Stomach (tissue), 19 donors: Measurements from ENCODE around the gene OR7E24. TPM values are rescaled to one million over a fixed set of nuclear protein-coding genes. Genes with fewer than 3 reads are reported as not detected.
"Not testable (repeated sequence)": the region's sequence is repeated elsewhere in the genome, so short reads cannot be mapped to it uniquely, and the experiment has no call there.

Source experiments
- DNase-seq, 2 donors: peaks; one replicate each; pipeline versions ENCODE4 v3.0.0 to v3.0.0-alpha.2; 2013 to 2019
- H3K27ac ChIP-seq, 5 donors: fragments of 200-600 bp in 4 of 5; sonication (generic) in 4 of 5; one replicate each; pipeline ENCODE4 v1.5.1; 2013 to 2019; ENCODE audit warnings: mild to moderate bottlenecking in 1 of 5, moderate library complexity in 1 of 5
- H3K27me3 ChIP-seq, 3 donors: fragments of 200-600 bp; sonication (generic); one replicate each; pipeline ENCODE4 v1.5.1; 2017 to 2019; ENCODE audit warnings: mixed run types in 1 of 3
- H3K36me3 ChIP-seq, 4 donors: fragments of 200-600 bp; sonication (generic); 1 replicate in 3 of 4; 2 replicates in 1 of 4; pipeline ENCODE4 v1.5.1; 2016 to 2019
- H3K4me1 ChIP-seq, 4 donors: fragments of 200-600 bp; sonication (generic); one replicate each; pipeline ENCODE4 v1.5.1; 2016 to 2019
- H3K4me3 ChIP-seq, 4 donors: fragments of 200-600 bp; sonication (generic) in 3 of 4; one replicate each; pipeline ENCODE4 v1.5.1; 2016 to 2019; ENCODE audit warnings: mild to moderate bottlenecking in 1 of 4
- H3K9me3 ChIP-seq, 4 donors: fragments of 200-600 bp; sonication (generic); one replicate each; pipeline ENCODE4 v1.5.1; 2016 to 2019
- EP300 ChIP-seq: sonication (generic); formaldehyde crosslinking; IDR thresholded peaks from one replicate; pipeline ENCODE4 v1.6.1; 2017; ENCODE audit warnings: antibody characterized with exemption
- POLR2A ChIP-seq, 4 donors: fragments of 450-650 bp; IDR thresholded peaks; one replicate each; pipeline ENCODE4 v1.6.1; 2016; ENCODE audit warnings: antibody characterized with exemption in 4 of 4, control low read depth in 2 of 4, mild to moderate bottlenecking in 1 of 4, moderate library complexity in 1 of 4
- POLR2AphosphoS5 ChIP-seq, 3 donors: sonication (generic); formaldehyde crosslinking; IDR thresholded peaks; one replicate each; pipeline ENCODE4 v1.6.1; 2016; ENCODE audit warnings: antibody characterized with exemption in 3 of 3
- WGBS, 5 donors: extraction: QIAGEN DNeasy Blood & Tissue Kit in 3 of 5; methylation state at CpG; one replicate each; pipeline versions ENCODE4 v1.1.5 to v1.1.7; 2013 to 2018; 5-methylcytosine and 5-hydroxymethylcytosine counted together
- intact Hi-C: fragments of 100-400 bp; cut with DNase I; formaldehyde crosslinking; loops from one replicate; pipeline ENCODE4 v1.15.1; 2023; ENCODE audit warnings: low total_unique reads
- long read RNA-seq, 10 donors: transcript quantifications; one replicate each; lab custom pipeline, GENCODE V29; 2026
- polyA plus RNA-seq, 3 donors: library from polyadenylated mRNA; stranded (reverse); fragments of 200-250 nt; gene quantifications; one replicate each; pipeline ENCODE4 v1.2.3, GENCODE V29; 2013
- total RNA-seq, 5 donors: library from RNA; depleted of rRNA; stranded (reverse); fragments of >200 nt; gene quantifications; one replicate each; pipeline versions ENCODE4 v1.1.0 to v1.2.3, GENCODE V29; 2014 to 2016
- TF ChIP-seq, protein P1 (sequence below), 7 experiments: fragments of 450-650 bp in 4 of 7; fragments of 200-600 bp in 3 of 7; sonication (generic) in 3 of 7; IDR thresholded peaks; one replicate each; pipeline ENCODE4 v1.5.1; 2016 to 2019; ENCODE audit warnings: antibody characterized with exemption in 7 of 7, control low read depth in 2 of 7, mild to moderate bottlenecking in 1 of 7
- donor health status: healthy with polysubstance abuse.
- donor health status: Bipolar disorder and iron deficiency.
- donor health status: healthy.

Gene OR7E24
- total RNA-seq (not detected), polyA plus RNA-seq (not detected)
- long read RNA-seq, donor 1: 0 reads
- long read RNA-seq, donor 2: 0 reads
- long read RNA-seq, donor 3: 0 reads
- long read RNA-seq, donor 4: 0 reads
- long read RNA-seq, donor 5: 0 reads
- long read RNA-seq, donor 6: 0 reads
- long read RNA-seq, donor 7: 0 reads
- long read RNA-seq, donor 8: 0 reads
- long read RNA-seq, donor 9: 0 reads
- long read RNA-seq, donor 10: 0 reads

DNA sequence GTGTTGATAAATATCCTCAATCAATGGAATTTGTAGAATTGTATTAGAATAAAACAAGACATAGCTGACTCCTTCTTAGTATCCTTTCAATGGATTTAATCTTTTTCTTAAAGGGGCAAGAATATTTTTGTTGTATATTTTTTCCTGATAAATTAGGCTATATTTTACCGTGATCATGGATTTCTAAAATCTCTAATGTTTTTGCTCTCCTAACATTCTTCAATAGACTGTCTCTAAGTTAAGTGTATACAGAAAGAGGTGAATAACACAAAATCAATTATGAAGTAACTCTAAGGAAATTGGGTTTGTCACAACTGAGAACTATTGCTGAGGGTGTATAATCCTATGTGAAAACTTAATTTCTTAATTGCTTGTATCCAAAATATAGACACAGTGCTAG is at the start of gene OR7E24:
OR7E24 (plus strand) TSS at position 301 of the 400 bp plus-strand sequence. CDS start 114 bp downstream, outside the sequence.
- Histone ChIP-seq H3K9me3 (peaks cover 0 to 23% (median 8%) of the 10 kb centered on the region in 4 donors), H3K36me3 (no peaks in the 10 kb centered on the region), H3K4me3 (no peak within 1 kb of the TSS), H3K27ac (no peak within 1 kb of the TSS), H3K4me1 (no peaks in the 10 kb centered on the region), H3K27me3 (no peaks in the 10 kb centered on the region)
- TF ChIP-seq, protein P1, sequence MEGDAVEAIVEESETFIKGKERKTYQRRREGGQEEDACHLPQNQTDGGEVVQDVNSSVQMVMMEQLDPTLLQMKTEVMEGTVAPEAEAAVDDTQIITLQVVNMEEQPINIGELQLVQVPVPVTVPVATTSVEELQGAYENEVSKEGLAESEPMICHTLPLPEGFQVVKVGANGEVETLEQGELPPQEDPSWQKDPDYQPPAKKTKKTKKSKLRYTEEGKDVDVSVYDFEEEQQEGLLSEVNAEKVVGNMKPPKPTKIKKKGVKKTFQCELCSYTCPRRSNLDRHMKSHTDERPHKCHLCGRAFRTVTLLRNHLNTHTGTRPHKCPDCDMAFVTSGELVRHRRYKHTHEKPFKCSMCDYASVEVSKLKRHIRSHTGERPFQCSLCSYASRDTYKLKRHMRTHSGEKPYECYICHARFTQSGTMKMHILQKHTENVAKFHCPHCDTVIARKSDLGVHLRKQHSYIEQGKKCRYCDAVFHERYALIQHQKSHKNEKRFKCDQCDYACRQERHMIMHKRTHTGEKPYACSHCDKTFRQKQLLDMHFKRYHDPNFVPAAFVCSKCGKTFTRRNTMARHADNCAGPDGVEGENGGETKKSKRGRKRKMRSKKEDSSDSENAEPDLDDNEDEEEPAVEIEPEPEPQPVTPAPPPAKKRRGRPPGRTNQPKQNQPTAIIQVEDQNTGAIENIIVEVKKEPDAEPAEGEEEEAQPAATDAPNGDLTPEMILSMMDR (IDR thresholded peaks at IDR 0.05): no peak
- no peak for TF ChIP-seq POLR2A (IDR thresholded peaks at IDR 0.05)
- TF ChIP-seq EP300: no peak
- TF ChIP-seq POLR2AphosphoS5 (IDR thresholded peaks at IDR 0.05): no peak
- intact Hi-C loops: no loop called here
- no peak for DNase-seq
- WGBS, 5 donors: 62 to 85% (median 77%) methylated on average over 1 of the region's 1 CpG

DNA sequence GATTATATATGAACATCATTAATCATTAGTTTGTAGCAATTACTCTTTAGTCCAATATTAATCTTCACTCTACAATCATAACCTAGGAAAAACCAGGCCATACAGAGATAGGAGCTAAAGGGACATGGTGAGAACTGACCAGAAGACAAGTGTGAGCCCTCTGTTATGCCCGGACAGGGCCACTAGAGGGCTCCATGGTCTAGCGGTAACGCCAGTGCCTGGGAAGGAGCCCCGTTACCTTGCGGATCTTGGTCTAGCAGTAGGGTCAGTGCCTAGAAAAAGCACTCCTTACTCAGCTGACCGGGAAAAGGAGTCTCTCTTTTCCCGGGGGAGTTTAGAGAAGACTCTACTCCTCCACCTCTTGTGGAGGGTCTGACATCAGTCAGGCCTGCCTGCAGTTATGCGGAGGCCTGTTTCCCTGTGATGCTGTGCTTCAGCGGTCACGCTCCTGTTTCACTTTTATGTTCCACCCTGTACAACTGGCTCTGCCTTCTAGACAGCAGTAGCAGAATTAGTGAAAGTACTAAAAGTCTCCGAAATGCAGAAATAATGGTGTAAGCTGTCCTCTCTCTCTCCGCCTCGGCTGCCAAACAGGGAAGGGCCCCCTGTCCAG is 45.1 kb upstream of the OR7E24 start:
- Histone ChIP-seq H3K27me3 (peaks cover 0 to 3% (median 0%) of the 10 kb centered on the region in 3 donors), H3K4me1 (peaks cover 0 to 5% (median 2%) of the 10 kb centered on the region in 4 donors), H3K36me3 (no peaks in the 10 kb centered on the region), H3K27ac (no peak overlapping the region), H3K4me3 (peak overlapping the region in 3 of 4 donors; percentile 28 to 33 (median 29)), H3K9me3 (no peaks in the 10 kb centered on the region)
- DNase-seq: peak; percentile 73 to 84
- intact Hi-C loops: loop anchor here (10.0 kb wide), 1 partner anchor 589 kb away; no protein-coding TSS in a partner anchor
- WGBS, 5 donors: 32 to 38% (median 34%) methylated on average over 13 of the region's 13 CpGs
- no peak for TF ChIP-seq POLR2AphosphoS5 (IDR thresholded peaks at IDR 0.05)
- TF ChIP-seq, protein P1 (IDR thresholded peaks at IDR 0.05): peak in 5 of 7 experiments; percentile 66 to 92 (median 79)
- no peak for TF ChIP-seq POLR2A (IDR thresholded peaks at IDR 0.05)
- TF ChIP-seq EP300: no peak

DNA sequence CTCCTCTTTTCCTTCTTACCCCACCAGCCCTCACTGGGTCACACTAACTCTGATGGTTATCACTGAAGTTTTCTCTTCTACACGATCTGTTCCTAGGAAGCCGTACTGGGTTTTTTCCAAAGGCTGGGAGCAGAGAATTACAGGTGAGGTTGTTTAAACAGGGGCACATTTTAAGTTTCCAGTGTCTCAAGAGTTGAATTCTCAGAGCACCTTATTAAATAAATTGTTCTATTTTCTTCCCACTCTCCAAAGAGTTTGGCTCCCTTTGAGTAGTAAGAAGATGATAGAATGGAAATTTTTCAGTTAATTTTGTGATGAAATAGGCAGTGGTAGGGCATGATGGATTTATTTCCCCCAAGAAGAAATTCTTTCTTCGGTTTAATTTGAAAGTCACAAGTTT is 31.2 kb upstream of the OR7E24 start, which contains the start of gene OR7D4:
OR7D4 (minus strand) TSS at position 101 of the 400 bp plus-strand sequence. CDS start 4,752 bp downstream, outside the sequence.
- Histone ChIP-seq H3K4me3 (no peak within 1 kb of the TSS), H3K9me3 (peaks cover 0 to 28% (median 21%) of the 10 kb centered on the region in 4 donors), H3K27ac (no peak within 1 kb of the TSS), H3K36me3 (no peaks in the 10 kb centered on the region), H3K4me1 (no peaks in the 10 kb centered on the region), H3K27me3 (no peaks in the 10 kb centered on the region)
- DNase-seq: no peak
- TF ChIP-seq EP300: no peak
- TF ChIP-seq, protein P1 (IDR thresholded peaks at IDR 0.05): no peak
- no peak for TF ChIP-seq POLR2A (IDR thresholded peaks at IDR 0.05)
- no peak for TF ChIP-seq POLR2AphosphoS5 (IDR thresholded peaks at IDR 0.05)
- intact Hi-C loops: no loop called here
- WGBS, 5 donors: 61 to 79% (median 63%) methylated on average over 3 of the region's 3 CpGs

DNA sequence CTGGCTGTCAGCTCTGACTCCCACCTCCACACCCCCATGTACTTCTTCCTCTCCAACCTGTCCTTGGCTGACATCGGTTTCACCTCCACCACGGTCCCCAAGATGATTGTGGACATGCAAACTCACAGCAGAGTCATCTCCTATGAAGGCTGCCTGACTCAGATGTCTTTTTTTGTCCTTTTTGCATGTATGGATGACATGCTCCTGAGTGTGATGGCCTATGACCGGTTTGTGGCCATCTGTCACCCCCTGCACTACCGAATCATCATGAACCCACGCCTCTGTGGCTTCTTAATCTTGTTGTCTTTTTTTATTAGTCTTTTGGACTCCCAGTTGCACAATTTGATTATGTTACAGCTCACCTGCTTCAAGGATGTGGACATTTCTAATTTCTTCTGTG is 506 bp downstream of the OR7E24 start:
- TF ChIP-seq EP300 (no peak), POLR2A (IDR thresholded peaks at IDR 0.05) (no peak), POLR2AphosphoS5 (IDR thresholded peaks at IDR 0.05) (no peak)
- TF ChIP-seq, protein P1 (IDR thresholded peaks at IDR 0.05): no peak
- WGBS, 5 donors: 70 to 77% (median 72%) methylated on average over 5 of the region's 5 CpGs
- intact Hi-C loops: no loop called here

DNA sequence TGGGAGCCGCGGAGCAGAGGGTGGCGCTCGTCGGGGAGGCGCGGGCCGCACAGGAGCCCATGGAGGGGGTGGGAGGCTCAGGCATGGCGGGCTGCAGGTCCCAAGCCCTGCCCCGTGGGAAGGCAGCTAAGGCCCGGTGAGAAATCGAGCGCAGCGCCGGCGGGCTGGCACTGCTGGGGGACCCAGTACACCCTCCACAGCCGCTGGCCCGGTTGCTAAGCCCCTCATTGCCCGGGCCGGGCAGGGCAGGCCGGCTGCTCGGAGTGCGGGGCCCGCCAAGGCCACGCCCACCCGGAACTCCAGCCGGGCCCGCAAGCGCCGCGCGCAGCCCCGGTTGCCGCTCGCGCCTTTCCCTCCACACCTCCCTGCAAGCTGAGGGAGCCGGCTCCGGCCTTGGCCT is 32.8 kb downstream of the OR7E24 start:
- H3K4me3 ChIP-seq, H3K27ac ChIP-seq, intact Hi-C loops, H3K27me3 ChIP-seq, H3K36me3 ChIP-seq, H3K4me1 ChIP-seq: not testable (repeated sequence)
- peaks cover 27 to 91% (median 78%) of the 10 kb centered on the region in 4 donors for H3K9me3 ChIP-seq
- 0 to 22% (median 13%) methylated on average over 6 to 38 of the region's 38 CpGs for WGBS, 5 donors
- peak in 1 of 2 donors; percentile 30 for DNase-seq

More for the DNA sequence above, 506 bp downstream of the OR7E24 start:
- Histone ChIP-seq H3K27ac (no peak overlapping the region), H3K4me1 (no peaks in the 10 kb centered on the region), H3K36me3 (no peaks in the 10 kb centered on the region), H3K4me3 (no peak overlapping the region), H3K27me3 (no peaks in the 10 kb centered on the region), H3K9me3 (peaks cover 0 to 29% (median 8%) of the 10 kb centered on the region in 4 donors)
- DNase-seq: no peak
